GM19240 (cell line): Measurements from ENCODE around the gene DMAP1.

ENCODE experiments used
- DNase-seq: peaks from one replicate; pipeline ENCODE4 v3.0.0; 2011; ENCODE audit warnings: low spot score; ENCODE audit not compliant: insufficient read length

Gene DMAP1

GRCh38 chr1:44228218-44228617 lies 14.9 kb downstream of the DMAP1 start:
- DNase-seq: no peak

- no peak for DNase-seq
Observed at GRCh38 chr1:44229435-44230167, 16.3 kb downstream of the DMAP1 start.

DNA sequence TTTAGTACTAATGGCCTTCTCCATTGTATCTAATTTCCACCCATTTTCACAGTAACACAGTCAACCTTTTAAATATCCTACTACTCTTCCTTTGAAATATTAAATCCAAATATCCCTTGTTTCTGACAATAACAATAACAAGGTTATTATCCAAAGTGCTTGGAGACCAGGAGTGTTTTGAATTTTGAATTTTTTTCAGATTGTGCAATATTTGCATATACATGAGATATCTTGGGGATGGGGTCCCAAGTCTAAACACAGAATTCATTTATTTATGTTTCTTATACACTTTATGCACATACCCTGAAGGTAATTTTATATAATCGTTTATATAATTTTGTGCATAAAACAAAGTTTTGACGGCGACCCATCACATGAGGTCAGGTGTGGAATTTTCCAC lies 17.5 kb downstream of the DMAP1 start:
- DNase-seq: no peak

- DNase-seq: no peak
Observed at GRCh38 chr1:44233593-44233992, 20.3 kb downstream of the DMAP1 start.

- DNase-seq: no peak
Observed at GRCh38 chr1:44235808-44236207, 22.5 kb downstream of the DMAP1 start.

GRCh38 chr1:44236490-44237272 lies 23.4 kb downstream of the DMAP1 start:
- no peak for DNase-seq

DNA sequence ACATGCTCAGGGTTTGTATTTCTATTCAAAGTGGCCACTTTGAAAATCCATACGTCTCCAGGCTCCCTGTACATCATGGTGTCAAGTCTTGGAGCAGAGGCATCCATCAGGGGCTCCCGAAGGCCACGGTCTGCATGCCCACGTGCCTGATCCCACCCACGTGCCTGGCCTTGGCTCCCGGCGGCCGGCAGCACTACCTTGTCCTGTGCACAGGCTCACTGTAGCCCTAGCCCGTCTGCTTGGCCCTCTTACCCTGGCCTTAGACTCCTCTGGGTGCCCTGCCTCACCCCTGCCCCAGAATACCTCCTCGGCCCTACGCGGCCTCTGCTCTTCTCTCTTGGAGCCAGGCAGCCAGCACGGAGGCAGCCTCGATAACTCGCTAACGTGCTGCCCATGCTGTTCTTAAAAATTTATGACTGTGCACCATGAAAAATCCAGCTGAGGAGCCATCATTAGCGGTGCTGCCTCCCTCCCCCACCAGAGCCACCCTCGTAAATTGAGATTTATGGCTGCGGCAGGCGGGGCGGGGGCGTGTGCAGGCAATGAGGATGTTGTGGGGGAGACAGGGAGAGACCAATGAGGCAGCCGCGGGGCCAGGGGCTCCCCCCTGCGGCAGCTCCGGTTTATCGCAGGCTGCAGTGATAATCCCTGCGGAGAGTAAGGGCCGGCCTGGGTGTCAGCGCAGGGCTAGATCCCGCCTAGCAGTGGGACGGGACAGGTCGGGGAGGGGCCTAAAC lies 24.6 kb downstream of the DMAP1 start:
- peak; percentile 58 for DNase-seq

- DNase-seq: no peak
Observed at GRCh38 chr1:44238660-44239059, 25.4 kb downstream of the DMAP1 start.

DNA sequence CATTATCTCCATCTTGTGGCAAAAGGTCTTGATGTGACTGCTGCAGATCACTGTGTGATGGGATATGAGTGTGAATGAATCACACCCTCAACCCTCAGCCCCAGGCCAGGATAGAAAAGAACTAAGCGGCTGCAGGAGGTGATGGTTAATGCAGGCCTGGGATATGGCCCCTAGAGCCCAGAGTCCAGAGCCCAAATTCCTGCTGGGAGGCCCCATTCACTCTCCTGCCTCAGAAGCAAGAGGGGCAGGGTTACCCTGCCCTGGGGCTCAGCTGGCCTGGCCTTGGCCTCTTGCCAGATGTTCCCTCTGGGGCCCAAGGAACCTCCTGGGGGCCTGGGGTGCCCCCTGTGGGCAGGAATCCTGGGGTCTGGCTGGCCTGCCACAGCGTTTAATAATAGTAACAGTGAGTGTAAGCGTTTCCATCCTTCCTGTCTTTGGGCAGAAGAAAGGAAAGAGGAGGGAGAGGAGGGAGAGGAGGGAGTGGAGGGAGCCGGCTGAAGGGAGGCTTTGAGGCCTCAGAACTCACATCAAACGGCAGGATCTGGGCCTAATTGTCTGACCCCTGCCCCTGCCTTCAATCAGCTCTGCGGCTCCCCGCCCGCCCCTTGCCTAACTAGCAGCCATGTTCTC lies 26.2 kb downstream of the DMAP1 start:
- no peak for DNase-seq

DNA sequence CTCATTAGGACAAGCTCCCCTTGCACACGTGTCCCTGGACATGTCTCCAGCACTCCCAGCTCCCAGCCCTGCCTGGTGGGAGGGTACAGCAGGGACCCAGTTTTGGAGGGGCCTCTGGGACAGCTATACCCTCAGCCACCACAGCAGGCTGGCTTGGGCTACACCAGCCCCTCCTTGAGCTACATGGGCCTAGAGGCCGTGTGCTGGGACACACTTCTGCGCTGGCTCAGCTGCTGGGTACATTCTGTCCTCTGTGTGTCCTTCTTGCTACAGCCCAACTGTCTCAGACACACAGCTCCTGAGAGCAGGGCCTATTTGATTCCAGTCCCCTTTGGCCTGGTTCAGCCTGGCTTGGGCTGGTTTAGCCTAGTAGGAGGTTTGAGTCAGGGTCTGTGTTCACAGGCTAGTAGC lies 26.7 kb downstream of the DMAP1 start:
- no peak for DNase-seq

DNA sequence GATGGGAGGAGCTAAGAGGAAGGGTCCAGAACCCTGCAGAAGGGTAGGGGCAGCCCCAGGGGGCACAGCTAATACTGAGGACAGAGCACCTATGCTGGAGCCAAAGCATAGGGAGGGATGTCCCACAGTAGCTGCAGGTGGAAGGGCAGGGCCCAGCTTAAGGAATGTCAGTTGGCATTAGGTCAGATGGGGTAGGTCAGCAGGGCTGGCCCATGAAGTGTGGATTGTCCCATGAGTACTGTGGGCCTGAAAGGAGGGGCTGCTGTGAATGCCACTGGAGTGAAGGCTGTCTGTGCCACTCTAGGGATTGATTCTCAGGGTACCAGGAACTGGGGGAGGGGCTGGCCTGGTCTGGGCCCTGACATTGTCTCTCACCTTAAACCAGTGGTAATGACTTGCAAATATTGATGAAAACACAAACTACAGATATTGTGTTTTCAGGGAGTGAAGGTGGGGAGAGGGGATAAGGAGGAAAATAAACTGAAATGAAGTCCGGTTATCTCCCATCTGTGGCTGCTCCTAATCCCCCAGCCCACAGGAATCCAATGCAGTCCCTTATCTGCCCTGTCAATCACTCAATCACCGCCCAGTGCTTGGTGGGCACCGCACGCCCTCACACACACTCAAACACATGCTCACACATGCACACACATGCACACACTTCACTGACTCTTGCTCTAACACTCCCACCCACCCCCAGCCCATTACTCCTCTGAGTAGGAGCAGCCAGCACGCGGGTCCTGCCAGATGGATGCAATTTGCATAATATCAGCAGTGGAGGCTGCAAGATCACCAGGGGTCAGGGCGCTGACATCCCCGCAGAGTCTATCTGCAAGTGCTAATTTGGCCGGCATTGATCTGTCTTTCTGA lies 27.8 kb downstream of the DMAP1 start:
- DNase-seq: no peak

DNA sequence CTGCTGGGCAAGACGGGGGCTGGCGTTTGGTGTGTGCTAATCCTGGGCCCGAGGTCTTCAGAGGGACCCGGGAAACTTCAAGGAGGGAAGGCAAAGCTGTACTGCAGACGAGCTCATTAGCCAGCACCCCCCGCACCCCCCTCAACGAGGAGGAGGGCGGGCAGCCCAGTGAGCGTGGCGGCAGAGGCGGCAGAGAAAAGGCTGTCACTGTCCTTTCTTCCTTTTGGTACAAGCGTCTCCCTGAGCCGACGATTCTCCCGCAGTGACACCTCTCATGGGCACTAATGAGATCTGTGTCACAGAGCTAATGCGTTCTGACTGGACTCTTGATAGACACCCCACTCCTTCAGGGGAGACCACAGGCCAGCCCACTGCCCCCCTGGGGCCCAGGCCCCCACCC lies 29.5 kb downstream of the DMAP1 start:
- DNase-seq: no peak

DNA sequence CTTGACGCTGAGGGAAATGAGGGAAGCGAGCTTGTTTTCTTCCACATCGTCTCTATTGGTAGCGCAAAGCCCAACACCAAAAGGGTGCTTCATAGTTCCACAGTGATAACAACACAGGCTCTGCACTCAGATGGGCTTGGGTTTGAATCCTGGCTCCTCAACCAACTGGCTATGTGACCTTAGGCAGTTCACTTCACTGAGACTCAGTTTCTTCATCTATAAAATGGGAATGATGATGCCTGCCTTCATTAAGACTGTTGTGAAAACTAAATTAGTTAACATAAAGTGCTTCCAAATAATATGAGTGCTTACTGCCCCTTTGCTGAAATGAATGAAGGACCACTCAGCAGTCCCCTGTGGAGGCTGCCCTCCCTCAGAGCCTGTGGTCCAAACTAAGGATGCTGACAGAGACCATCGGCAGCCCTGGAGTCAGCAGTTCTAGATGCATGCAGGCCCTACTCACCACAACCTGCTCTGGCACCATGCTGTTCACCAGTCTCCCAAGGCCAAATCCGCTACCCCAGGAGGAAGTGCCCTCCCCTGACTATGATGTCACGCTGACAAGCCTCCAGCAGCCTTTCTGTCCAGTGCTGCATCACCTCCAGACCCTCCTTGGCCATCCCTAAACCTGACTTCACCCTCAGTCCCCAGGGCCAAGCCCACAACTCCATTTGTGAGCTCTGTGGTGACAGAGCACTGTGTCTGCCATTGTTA lies 30.7 kb downstream of the DMAP1 start:
- no peak for DNase-seq

- no peak for DNase-seq
Observed at GRCh38 chr1:44244986-44245385, 31.7 kb downstream of the DMAP1 start.

DNA sequence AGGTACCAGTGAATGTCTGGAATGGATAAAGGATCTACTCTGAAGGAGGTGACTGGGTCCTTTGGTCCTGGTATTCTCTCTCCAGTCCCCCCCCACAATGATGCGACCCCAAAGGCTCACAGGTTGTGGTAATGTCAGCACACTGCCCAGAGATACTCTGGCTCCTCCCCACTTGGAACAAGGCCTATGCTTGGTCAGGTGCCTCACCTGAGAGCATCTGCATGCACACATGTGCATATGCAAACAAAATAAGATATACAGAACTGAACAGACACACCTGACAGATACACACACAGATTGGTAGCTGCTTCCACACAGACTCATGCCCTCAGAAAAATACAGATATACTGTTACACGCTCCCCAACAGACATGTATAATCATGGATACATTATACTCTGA lies 33.5 kb downstream of the DMAP1 start:
- no peak for DNase-seq

DNA sequence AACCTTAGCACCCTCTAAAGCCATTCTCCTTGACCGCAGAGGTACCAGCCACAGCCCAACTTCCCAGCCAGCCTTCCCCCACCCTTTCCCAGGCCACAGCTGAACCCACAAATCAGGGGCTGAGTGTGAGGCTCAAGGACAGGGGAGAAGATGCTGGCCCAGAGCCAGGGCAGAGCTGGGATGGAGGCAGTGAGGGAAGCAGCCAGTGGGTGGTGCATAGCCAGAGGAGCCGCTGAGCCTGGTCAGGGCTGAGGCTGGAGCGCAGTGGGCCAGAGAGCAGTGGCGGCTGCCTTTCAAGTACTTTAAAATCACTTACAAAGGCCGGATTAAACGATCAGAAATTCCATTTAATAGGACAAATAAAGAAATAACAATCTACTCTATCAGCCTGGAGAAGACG lies 36.3 kb downstream of the DMAP1 start:
- no peak for DNase-seq

- DNase-seq: no peak
Observed at GRCh38 chr1:44250068-44250781, 37.0 kb downstream of the DMAP1 start.

GRCh38 chr1:44251486-44251885 lies 38.2 kb downstream of the DMAP1 start:
- DNase-seq: no peak

- no peak for DNase-seq
Observed at GRCh38 chr1:44251989-44252671, 38.9 kb downstream of the DMAP1 start.
